ENCODE results near the gene NPAS3.

DNA sequence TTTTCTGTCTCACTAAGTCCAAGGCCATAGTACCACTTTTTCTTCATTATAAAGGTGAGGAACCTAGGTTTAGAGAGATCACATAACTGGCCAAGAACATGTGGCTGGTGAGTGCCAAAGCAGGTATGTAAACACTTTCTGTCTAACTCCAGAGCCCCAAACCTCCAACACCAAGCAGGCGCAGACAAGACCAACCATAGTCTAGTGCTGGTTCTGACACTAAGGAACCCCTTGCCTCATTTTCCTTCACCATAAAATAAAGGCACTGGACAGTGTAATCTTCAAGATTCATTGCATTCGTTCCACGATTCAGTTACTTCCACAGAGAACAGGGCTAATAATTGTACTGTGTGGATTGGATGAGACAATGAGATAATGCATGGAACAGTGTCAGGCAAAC lies 71.0 kb downstream of the NPAS3 start:
- TF ChIP-seq POLR2AphosphoS5 (IDR thresholded peaks at IDR 0.05; ENCODE audit: low read depth, low read length): no peak
- no peak for TF ChIP-seq SPI1 (IDR thresholded peaks at IDR 0.05; ENCODE audit: low read depth, low read length)
